Measurements from ENCODE around the gene ATP8B4. TPM values are rescaled to one million over a fixed set of nuclear protein-coding genes. Genes with fewer than 3 reads are reported as not detected.

Gene ATP8B4
- total and polyA plus RNA-seq, 2 donors (not counting 3 experiments of a cell fraction or from before 2014, with no cell fraction given): not detected

DNA sequence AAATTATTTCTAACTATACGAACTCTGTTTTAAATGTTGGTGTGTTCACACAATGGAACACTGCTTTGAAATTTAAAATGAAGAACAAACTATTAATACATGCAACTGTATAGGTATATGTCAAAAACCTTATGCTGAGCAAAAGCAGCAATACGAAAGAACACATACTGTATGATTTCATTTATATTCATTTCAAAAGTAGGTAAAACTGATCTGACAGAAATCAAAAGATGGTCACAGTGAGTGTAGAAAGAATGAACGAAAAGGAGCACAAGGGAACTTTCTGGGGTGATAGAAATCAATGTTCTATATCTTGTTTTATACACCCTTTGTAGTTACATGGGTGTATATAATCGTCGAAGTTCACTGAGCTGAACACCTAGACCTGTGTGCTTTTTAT, 12.6 kb downstream of the ATP8B4 start:
- Histone ChIP-seq H3K27me3 (ENCODE audit: control insufficient read depth in 2 of 2, insufficient read depth in 2 of 2, low read length in 2 of 2) (peaks cover 8 to 18% of the 10 kb centered on the region in 2 experiments), H3K9me1 (replicated peaks; ENCODE audit: control insufficient read depth, extremely low read depth, insufficient read depth, low read length) (no peaks in the 10 kb centered on the region), H3K4me2 (ENCODE audit: insufficient read depth, low read length) (no peak overlapping the region), H3K4me3 (replicated peaks in 1 of 3; ENCODE audit: insufficient read depth in 1 of 3, low read depth in 1 of 3, low read length in 3 of 3) (no peak overlapping the region), H2AFZ (ENCODE audit: low read depth, low read length) (no peak overlapping the region), H3K79me2 (ENCODE audit: control insufficient read depth, insufficient read depth, low read length) (no peaks in the 10 kb centered on the region), H3K4me1 (ENCODE audit: control insufficient read depth, extremely low read depth, insufficient read depth, low read length) (no peaks in the 10 kb centered on the region), H3K27ac (ENCODE audit: insufficient read depth, low read depth, low read length) (no peak overlapping the region), H3K9ac (replicated peaks; ENCODE audit: extremely low read depth, insufficient read depth, low read length) (no peak overlapping the region), H3K9me3 (replicated peaks; ENCODE audit: control insufficient read depth, insufficient read depth, low read length) (no peaks in the 10 kb centered on the region), H4K20me1 (replicated peaks; ENCODE audit: control insufficient read depth, extremely low read depth, insufficient read depth, low read length) (no peaks in the 10 kb centered on the region), H3K36me3 (ENCODE audit: control insufficient read depth in 2 of 2, extremely low read depth in 1 of 2, insufficient read depth in 2 of 2, low read length in 2 of 2) (no peaks in the 10 kb centered on the region)
- CTCF ChIA-PET: no interaction called here
- dilution Hi-C loops (cut with MboI; ENCODE audit: extremely low pct_ligation_motif_present, low sequenced_read_pairs) (no loop called here), intact Hi-C loops (cut with micrococcal nuclease) (no loop called here)
- POLR2A ChIA-PET: no interaction called here
- TF ChIP-seq POLR2A (IDR thresholded peaks at IDR 0.05; ENCODE audit: low read depth, low read length): no peak
- TF ChIP-seq FOS (IDR thresholded peaks at IDR 0.05; ENCODE audit: borderline replicate concordance, insufficient read depth, low read length): no peak
- no peak for TF ChIP-seq EZH2 (IDR thresholded peaks at IDR 0.05; ENCODE audit: borderline replicate concordance, low read depth, low read length, severe bottlenecking)
- no peak for TF ChIP-seq GATA2 (IDR thresholded peaks at IDR 0.05; ENCODE audit: insufficient read depth, insufficient read length, low read depth, low read length)
- TF ChIP-seq POLR2AphosphoS5 (IDR thresholded peaks at IDR 0.05; ENCODE audit: insufficient read depth, low read depth, low read length): no peak
- TF ChIP-seq, protein P1, sequence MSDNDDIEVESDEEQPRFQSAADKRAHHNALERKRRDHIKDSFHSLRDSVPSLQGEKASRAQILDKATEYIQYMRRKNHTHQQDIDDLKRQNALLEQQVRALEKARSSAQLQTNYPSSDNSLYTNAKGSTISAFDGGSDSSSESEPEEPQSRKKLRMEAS (IDR thresholded peaks at IDR 0.05; ENCODE audit: insufficient read depth, insufficient read length): no peak
- no peak for TF ChIP-seq MYC (IDR thresholded peaks at IDR 0.05; ENCODE audit: low read depth, low read length)
- TF ChIP-seq, protein P2, sequence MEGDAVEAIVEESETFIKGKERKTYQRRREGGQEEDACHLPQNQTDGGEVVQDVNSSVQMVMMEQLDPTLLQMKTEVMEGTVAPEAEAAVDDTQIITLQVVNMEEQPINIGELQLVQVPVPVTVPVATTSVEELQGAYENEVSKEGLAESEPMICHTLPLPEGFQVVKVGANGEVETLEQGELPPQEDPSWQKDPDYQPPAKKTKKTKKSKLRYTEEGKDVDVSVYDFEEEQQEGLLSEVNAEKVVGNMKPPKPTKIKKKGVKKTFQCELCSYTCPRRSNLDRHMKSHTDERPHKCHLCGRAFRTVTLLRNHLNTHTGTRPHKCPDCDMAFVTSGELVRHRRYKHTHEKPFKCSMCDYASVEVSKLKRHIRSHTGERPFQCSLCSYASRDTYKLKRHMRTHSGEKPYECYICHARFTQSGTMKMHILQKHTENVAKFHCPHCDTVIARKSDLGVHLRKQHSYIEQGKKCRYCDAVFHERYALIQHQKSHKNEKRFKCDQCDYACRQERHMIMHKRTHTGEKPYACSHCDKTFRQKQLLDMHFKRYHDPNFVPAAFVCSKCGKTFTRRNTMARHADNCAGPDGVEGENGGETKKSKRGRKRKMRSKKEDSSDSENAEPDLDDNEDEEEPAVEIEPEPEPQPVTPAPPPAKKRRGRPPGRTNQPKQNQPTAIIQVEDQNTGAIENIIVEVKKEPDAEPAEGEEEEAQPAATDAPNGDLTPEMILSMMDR (IDR thresholded peaks at IDR 0.05; ENCODE audit: extremely low read depth in 1 of 2, insufficient read depth in 1 of 2, low read depth in 1 of 2, low read length in 2 of 2): no peak
- no peak for TF ChIP-seq JUN (IDR thresholded peaks at IDR 0.05; ENCODE audit: borderline replicate concordance, insufficient read depth, insufficient read length, low read depth)
- DNase-seq (ENCODE audit: low read depth, low spot score) (no peak), FAIRE-seq (no peak)
- BruUV-seq (replicated peaks): no TSS peak

Measured in endothelial cell of umbilical vein (primary cell).